HG03066 (cell line): ENCODE data around the gene MACO1.
A peak's percentile ranks its signal among the peaks of the same experiment; 100 is the strongest.

Experiments
- ATAC-seq: cut with Tn5 transposase; IDR thresholded peaks from one replicate; pipeline ENCODE4 v1.9.1; 2021; ENCODE audit warnings: low read depth; ENCODE audit not compliant: unreplicated experiment

MACO1 gene

DNA sequence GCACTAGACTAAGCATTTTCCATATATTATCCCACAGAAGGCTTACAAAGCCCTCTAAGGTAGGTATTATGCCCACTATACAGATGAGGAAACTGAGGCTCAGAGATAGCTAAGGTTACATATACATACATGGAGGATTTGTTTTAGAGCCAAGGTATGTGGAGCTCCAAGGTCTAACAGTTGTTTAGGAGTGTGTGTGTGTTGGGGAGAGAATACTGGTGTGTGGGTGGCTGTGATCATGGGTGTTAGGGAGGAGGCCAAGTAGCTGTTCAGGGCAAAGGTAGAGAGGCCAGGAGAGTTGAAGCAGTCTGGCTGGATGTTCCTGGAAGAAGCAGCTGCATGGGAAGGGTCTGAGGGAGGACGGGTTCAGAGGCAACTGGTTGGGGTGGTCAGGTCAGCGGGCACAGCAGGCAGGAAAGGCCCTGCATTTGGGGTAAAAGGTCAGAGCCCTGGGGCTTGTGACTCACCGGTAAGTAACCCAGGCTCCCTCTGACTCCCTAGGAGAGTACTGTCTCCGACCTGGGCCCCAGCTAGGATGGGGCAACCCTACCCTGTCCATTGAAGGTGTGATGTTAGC, 107.6 kb downstream of the MACO1 start:
- no peak for ATAC-seq

DNA sequence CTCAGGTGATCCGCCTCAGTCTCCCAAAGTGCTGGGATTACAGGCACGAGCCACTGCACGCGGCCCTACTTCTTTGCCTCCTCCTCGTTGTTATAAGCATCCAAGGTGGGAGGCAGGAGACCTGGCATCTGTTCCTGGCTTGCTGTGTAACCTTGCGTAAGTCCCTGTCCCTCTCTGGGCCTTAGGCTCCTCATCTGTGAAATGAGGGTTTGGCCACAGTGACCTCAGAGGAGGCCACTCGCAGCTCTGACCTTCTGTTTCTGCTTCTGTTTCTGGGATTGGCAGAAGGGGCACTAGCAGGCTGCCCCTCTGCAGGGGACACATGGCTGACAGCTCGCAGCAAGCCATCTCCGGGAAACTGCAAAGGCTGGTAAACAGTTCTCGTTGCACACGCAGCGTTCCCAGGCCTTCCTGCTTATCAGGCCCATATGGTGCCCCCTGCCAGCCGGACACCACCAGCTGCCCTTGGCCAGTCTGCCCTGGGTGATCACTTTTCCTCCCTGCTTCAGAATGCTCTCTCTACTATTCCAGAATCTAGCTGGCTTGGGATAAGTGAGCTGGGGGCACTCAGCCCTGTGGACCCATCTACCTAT, 110.1 kb downstream of the MACO1 start:
- ATAC-seq: no peak

DNA sequence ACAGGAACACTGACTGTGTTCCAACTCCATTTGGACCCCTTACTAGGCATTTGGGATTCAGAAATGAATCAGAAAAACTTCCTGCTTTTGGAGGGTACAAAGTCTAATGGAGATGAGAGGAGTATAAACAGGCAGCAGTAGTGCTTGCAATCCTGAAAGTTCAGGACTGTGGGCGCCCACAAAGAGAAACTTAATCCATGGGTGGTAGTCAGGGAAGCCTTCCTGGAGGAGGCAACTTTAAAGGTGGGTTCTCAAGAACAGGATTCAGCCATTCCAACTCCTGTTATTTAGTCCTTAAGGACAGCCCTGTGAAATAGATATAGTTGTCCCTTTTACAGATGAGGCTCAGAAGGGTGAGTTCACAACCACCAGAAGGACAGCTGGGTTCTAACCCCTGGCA, 110.7 kb downstream of the MACO1 start:
- no peak for ATAC-seq

DNA sequence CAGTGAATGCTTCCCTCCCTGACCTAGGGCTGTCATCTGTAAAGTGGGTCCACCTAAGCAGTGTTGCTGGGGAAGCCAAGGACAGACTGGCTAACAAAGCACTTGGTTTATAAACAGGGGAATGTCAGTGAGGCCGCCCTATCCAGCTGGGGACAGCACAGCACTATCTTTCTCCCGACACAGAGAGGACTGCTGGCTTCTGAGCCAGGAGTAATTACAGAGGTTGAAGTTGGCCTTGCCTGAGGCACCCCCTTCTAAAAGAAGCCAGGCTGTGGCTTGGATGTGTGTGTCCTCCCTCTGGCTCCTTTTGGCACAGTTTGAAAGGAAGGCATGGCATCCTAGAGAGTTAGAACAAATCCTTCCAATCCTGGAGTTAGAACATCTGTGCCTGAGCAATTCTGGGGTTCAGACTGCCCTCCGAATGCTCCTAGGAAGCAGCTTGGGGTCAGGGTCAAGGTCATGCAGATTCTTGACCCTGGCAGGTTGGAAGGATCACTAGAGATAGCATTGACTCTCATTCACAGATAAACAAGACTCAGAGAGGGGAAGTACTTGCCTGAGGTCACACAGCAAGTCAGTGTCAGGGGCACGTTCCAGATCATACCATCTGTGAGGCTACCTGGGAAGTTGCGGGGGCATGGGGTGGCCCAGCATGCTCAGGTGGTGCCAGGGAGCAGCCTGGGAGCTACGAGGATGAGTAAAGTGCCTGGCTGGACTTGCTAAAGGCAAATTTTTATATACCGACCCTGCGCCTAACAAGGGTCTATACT, 111.4 kb downstream of the MACO1 start:
- no peak for ATAC-seq

DNA sequence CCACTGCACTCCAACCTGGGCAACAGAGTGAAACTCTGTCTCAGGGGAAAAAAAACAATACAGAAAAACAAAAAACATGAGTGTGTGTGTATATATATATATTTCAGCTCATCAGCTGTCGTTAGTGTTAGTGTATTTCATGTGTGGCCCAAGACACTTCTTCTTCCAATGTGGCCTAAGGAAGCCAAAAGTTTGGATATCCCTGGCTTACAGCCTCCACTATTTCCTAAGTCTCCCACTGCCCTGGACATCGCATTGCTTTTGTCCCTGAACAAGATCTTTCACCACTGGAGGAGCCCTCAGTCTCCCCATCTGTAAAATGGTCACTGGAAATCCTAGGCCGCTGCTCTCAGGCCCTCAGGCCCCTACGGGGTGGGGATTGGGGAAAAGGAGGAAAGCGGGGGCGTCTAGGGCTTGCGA, 112.3 kb downstream of the MACO1 start:
- ATAC-seq: no peak

DNA sequence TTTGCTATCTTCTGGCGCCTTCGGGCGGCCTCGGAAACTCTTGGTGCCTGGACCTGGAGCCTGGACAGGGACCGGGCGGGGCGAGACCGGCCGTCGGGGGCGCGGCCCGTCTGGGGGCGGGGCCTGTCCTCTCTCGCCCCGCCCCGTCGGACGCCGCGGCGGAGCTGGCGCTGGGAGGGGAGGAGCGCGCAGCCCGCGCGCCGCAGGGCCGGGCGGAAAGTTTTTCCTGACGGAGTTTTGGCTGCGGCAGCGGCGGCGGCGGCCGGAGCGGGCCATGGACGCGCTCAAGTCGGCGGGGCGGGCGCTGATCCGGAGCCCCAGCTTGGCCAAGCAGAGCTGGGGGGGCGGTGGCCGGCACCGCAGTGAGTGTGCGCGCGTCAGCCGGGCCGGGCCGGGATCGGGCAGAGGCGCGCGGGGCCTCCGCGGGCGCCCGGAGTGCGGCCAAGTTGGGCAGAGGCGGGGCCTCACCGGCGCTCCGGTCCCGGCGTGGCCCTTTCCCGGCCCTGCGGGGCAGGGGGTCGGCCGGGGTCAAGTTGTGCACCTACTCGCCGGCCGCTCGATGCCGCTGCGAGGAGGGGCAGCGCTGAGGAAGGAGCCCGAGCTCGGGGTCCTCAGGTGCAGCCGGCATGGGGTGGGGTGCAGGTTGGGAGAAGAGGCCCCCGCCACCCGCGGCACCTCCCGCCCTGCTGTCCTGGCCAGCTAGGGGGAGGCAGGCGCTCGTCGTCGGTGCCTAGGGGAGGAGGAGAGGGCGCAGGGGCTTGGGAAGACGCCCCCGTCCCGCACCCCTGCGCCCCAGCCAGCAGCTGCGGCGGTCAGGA, 112.9 kb downstream of the MACO1 start, which contains the start of gene LDLRAP1:
Gene LDLRAP1 (plus strand): TSS at position 182 of the 818 bp plus-strand sequence. CDS start 93 bp downstream, at position 275.
- peak; percentile 79 for ATAC-seq

DNA sequence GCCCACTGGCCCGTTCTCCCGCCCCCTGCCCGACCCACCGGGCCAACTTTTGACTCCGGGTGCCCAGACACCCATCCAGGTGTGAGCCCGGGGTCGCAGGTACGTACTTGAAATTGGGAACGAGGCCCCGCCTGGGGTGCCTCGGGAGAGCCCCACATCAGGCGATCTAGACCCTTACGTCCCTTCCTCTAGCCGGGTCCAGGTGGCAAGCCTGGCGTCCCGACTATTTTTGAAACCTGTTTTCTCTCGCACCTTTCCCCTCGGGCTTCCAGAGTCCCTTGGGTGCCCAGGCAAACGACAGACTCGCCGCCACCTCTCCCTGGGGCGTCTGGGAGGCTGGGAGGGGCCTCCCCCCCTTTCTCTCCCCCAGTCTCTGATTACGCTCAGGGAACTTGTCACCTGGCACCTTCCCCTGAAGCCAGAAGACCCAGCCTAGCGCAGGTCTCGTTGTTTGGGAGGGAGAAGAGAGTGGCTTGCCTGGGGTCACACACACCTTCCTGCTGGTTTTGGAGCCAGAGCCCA, 113.6 kb downstream of the MACO1 start:
- no peak for ATAC-seq

DNA sequence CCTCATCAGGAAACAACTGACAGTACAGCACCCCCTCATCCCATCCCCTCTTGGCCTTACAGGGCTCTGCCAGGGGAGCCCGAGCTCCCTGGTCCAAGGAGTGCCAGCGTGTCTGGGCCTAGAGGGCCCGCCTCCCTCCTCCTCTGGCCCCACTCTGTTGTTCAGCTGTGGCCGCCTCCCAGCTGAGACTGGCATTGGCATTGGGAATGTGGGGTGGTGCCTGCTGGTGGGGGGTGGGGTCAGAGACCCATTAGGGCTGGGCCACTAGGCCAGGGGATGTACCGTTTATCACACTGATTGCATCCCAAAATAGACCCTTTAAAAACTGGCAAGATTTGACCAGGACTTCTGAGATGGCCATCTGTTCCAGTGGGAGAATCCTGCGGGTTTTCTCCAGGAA, 114.1 kb downstream of the MACO1 start:
- no peak for ATAC-seq

DNA sequence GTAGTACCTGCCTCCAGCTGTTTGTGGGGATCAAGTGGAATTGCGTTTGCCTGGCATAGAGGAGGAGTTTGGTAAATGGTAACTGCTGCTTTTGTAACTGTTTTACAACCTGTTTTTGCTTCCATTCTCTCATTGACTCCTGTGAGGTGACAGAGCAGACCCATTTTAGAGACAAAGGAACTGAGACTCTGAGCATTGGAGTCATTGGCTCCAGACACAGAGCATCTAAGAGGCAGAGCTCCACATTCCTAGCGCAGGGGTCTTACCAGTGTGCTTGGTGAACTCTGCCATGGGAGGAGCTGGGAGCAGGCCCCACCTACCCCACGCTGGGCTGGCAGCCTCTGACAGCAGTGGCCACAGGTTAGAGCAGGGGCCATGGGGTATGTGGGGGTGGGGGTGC, 115.1 kb downstream of the MACO1 start:
- ATAC-seq: no peak

DNA sequence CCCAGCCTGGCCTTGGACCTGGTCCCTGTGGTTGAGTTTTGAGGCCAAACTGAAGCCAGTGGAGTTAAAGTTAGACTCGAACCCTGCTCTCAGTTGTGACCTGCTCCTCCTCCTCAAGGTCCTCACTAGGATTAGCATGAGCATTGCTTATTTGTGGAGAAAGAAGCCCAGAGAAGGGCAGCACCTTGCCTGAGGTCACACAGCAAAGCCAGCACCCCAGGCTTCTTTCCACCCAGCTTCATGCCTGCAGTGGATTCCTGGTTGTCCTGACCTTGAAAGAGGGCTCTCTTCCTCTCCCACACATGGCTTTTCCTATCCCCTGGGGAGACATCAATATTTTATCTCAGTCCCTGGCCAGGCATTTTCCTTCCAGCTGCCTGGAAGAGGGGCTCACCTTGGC, 115.5 kb downstream of the MACO1 start:
- no peak for ATAC-seq

DNA sequence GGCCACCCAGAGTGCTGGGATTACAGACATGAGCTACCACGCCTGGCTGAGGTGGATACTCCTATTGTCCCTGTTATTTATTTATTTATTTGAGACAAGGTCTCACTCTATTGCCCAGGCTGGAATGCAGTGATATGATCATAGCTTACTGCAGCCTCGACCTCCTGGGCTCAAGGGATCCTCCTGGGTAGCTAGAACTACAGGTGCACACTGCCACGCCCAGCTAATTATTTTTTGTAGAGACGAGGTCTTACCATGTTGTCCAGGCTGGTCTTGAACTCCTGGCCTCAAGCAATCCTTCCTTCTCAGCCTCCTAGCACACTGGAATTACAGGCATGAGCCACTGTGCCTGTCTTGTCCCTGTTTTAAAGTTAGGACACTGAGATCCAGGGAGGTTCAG, 117.9 kb downstream of the MACO1 start:
- ATAC-seq: no peak

DNA sequence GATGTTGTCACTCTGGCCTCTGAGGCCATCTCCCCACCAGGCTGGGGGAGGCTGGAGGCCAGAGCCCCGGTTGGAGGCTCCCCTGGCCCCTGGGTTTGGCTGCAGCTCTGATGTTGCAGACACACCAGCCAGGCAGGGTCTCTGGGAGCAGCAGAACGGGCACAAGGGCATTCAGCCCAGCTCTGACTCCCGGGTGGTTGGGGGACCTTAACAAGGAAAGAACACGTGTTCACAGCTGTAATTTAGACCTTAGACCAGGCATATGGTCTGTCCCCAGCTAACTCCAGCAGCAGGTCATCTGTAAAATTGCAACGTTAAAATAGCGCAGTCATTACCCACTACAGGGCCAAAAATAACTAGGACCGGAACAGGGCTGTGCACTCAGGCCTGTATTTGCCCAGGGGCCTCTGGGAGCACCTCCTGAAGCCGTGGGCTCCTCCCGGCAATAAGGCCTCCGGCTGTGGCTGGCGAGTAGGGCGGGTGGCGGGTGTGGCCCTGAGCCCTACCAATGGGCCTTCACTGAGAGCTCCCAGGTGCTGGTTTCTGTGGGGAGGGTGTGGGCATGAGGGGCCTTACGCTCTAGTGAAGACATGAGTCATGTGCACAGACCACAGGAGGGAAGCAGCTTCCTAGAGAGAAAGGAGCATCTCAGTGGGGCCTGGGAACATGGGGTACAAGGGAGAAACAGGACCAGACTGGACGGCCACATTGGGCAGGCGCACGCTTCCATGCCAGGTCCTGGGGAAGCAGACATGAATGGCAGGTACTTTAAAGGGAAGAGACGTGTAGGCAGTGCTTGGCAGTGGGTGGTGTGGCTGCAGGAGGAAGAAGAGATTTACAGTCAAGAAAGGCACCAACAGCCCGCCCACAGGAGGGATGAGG, 118.8 kb downstream of the MACO1 start:
- ATAC-seq: peak; percentile 91
